OCI-M2 (cell line): ENCODE data around the gene KAT2A.

Experiments
- DNase-seq: peaks from one replicate; lab custom pipeline; 2025; ENCODE audit not compliant: unreplicated experiment; lab: John Stamatoyannopoulos, UW

The KAT2A gene

DNA sequence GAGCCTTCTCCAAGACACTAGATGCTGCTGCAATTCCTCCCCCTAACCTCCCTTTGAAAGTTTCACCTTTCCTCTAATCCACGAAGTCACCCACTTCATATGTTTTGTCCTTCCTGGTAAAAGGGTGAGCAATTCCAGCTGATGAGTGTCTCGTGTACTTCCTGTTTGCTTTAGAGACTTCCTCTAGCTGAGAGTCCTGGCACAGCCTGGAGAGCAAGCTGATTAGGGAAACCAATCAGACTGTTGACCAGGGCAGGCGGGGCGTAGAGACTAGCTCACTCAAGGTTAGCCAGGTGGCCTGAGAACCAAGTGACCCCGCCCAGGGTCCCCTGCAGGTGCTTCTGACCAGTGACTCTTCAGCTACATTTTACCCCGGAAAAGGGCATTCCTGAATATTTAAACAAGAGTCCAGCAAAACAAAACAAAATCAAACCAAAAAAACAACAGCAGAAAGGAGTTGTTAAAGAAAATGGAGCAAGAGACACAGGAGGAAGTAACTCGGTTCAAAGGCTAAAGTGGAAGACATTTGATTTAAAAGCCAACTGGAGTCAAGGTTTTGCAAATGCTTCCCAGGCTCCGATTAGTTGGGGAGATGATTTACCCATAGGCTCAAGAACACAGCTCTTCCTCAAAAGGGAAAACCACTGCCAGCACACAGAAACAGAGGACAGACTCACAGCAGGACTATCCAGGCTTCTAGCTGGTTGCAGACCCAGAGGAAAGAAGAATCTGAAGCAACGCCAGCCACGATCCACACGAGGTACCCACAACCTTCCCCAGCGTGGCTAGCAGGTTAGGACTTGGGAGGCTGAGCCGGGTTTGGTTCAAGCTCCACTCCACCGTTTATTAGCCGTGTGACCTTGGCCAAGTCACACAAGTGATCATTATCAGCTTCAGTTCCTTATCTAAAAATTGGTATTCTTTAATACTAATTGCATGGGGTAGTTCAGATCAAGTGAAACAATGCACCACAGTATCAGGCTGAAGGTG is 14.8 kb upstream of the KAT2A start:
- DNase-seq: no peak

- no peak for DNase-seq
These were observed 14.0 kb upstream of the KAT2A start for GRCh38 chr17:42135151-42135550.

DNA sequence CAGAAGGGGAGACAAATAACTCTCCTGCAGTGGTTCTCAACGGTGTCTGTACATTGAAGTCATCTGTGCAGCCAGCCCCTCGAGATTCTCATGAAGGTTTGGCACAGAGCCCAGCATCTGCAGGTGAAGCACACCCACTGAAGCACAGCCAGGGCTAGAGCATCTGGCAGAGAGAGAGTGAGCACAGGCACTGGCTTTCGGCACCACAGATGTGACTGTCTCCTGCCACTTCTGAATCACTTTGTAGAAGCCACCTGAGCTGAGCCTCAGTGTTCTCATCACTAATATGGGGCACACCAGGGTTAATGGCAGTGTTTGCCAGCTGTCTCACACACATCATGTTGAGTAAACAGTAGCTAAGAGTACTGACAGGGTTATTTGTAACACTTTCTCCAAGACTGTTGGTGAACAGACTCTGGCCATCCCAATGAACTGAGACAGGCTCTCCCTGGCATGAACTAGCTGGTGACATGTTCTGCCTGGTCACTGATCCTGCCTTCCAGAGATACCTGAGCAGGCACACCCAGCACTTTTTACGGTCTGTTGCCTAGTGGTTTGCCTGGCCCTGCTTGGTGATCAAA is 12.4 kb upstream of the KAT2A start:
- DNase-seq: no peak

DNA sequence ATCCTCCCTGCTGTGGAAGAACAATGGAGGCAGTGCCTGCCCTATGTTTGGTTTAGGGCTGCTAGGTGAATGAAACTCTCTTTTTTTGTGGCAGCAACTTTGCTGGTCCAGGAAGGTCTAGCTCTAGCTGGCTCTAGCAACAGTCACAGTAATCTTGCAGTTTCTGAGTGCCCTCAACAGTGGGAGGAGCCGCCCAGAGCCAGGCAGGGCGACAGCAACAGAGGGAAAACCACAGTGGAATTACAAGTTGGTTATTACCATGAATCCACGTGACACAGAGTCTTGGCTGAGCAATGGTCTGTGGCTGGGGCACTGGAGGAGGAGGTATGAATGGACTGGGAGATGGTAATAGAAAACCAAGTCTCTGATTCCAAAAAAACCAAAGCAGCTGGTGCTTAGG is 11.8 kb upstream of the KAT2A start:
- no peak for DNase-seq

DNA sequence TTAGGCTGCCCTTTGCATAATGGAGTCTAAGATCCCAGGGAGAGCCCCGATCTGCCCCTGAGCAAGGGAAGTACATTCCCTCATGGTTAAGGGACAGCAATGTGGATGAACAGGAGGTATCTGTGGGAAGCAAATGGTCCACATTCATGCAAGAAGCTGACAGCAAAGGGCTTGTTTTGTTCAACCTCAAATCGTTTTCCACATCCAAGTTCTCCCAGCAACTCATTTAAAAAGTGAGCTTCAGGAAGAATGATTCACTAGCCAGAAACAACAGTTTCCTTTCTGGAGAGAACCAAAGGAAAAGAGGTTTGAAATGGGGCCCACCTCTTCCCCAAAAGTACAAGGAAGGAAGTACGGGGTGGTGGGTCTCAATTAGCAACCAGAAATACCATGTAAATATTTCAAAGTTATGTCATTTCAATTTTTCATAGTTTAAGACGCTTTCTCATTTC is 10.8 kb upstream of the KAT2A start:
- DNase-seq: no peak

- DNase-seq: no peak
These were observed 10.1 kb upstream of the KAT2A start for GRCh38 chr17:42131232-42131631.

- no peak for DNase-seq
These were observed 9.3 kb upstream of the KAT2A start for GRCh38 chr17:42130310-42130936.

GRCh38 chr17:42129109-42129837 is 8.1 kb upstream of the KAT2A start:
- no peak for DNase-seq

GRCh38 chr17:42127414-42127813 is 6.2 kb upstream of the KAT2A start:
- DNase-seq: no peak

DNA sequence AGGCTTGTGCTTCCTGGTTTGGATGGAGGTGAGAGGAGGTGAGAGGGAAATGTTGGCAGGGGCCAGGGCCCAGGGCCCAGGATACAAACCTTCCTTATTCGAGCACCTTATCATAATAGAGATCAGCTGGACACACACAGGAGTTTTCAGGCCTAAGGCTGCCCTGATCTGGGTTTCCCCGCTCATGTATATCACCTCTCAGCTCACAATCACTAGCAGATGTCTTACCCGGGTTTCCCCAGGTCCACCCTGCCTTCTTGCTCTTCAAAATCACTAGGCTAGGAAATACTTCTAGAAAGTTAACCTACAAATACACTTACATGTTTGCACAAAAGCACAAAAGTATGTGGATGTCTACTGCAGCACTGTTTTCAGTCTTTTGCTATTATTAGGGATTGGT is 5.7 kb upstream of the KAT2A start:
- no peak for DNase-seq

- no peak for DNase-seq
These were observed 4.4 kb upstream of the KAT2A start for GRCh38 chr17:42125565-42125964.

GRCh38 chr17:42124256-42124655 is 3.1 kb upstream of the KAT2A start:
- no peak for DNase-seq

GRCh38 chr17:42122371-42123303 is 1.5 kb upstream of the KAT2A start, which contains the start of gene HSPB9:
Gene HSPB9, plus strand, starts transcription at chr17:42122804. Its CDS starts 47 bp downstream, at chr17:42122851.
- DNase-seq: no peak

GRCh38 chr17:42120161-42120769 is 902 bp downstream of the KAT2A start:
- DNase-seq: no peak

DNA sequence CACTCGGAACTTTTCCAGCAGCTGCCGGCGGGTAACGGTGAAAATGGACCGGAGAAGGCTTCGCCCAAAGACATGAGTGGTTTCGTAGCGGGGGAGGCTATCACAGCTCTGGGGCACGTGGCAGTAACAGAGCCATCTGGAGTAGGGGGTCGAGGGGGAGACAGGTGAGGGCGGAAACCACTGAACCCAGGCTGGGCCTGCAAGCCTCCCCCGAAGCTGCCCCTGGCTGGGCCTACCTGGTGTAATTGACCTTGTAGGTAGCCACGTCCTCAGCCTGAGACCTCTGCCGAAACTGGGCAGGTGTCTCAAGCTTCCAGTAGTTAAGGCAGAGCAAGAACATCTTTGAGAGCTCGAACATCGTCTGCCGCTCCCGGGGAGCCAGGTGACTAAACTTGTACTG is 1.9 kb downstream of the KAT2A start:
- no peak for DNase-seq

DNA sequence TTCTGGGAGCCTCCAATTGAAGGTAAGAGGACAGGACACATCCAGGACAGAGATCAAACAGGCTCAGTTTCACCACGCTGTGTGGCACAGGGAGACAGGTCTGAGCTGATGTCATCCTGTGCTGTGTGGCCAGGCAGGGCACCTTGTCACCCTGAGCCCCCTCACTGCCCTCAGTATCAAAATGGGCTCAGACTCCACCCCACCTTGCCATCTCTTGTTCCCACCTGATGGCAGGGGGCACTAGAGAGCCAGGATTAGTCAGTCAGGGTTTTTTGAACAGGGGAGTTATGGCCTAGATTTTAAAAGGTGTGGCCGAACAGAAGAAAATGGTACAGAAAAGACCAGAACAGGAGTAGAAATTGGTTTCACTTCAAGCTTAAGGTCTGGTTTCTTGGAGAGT is 2.6 kb downstream of the KAT2A start:
- no peak for DNase-seq

GRCh38 chr17:42118126-42118510 is 3.0 kb downstream of the KAT2A start:
- no peak for DNase-seq

GRCh38 chr17:42117397-42118125 is 3.6 kb downstream of the KAT2A start:
- DNase-seq: no peak
